ENCODE measurements around the gene SRP68. TPM values are rescaled to one million over a fixed set of nuclear protein-coding genes. Genes with fewer than 3 reads are reported as not detected.

SRP68 gene
- total and polyA plus RNA-seq, 2 donors (not counting 1 experiment from before 2014, with no cell fraction given), result 29.6 to 82.3 TPM

- ChIA-PET POLR2A (no interaction called here), CTCF (interaction anchor here (0.9 to 1.7 kb wide), 2 partner anchors 20 to 126 kb away, joined by 3 read pairs; no protein-coding TSS in a partner anchor)
- H3K36me3 ChIP-seq (replicated peaks in 1 of 2; ENCODE audit: control extremely low read depth in 1 of 2, control insufficient read depth in 1 of 2, extremely low read depth in 1 of 2, insufficient read depth in 2 of 2, low read length in 1 of 2), result peaks cover 0 to 5% of the 10 kb centered on the region in 2 experiments
- WGBS (ENCODE audit: insufficient coverage), result 92% methylated on average over 3 of the region's 7 CpGs
- H3K4me1 Mint-ChIP-seq, result peaks cover 18% of the 10 kb centered on the region
- no peak overlapping the region for H3K4me3 ChIP-seq (ENCODE audit: control extremely low read depth in 1 of 5, extremely low read depth in 1 of 5, insufficient read depth in 1 of 5, low read depth in 2 of 5, low read length in 4 of 5)
- H3K27me3 Mint-ChIP-seq, result no peaks in the 10 kb centered on the region
- no peaks in the 10 kb centered on the region for H3K9me3 ChIP-seq (ENCODE audit: control extremely low read depth in 1 of 3, control insufficient read depth in 2 of 3, insufficient read depth in 1 of 3, low read length in 2 of 3)
- no peaks in the 10 kb centered on the region for H3K27me3 ChIP-seq (replicated peaks in 1 of 4; ENCODE audit: control extremely low read depth in 1 of 4, control insufficient read depth in 3 of 4, insufficient read depth in 4 of 4, low read length in 3 of 4)
- no peak overlapping the region for H3K9ac ChIP-seq (ENCODE audit: low read length)
- H3K4me2 ChIP-seq (replicated peaks; ENCODE audit: low read depth, low read length, poor library complexity, severe bottlenecking), result no peak overlapping the region
- DNase-seq (no peak), ATAC-seq (ENCODE audit: low read depth) (no peak)
- H3K79me2 ChIP-seq (ENCODE audit: control insufficient read depth, insufficient read depth, low read length), result no peaks in the 10 kb centered on the region
- H3K9me3 Mint-ChIP-seq (ENCODE audit: insufficient read depth), result no peaks in the 10 kb centered on the region
- no peak overlapping the region for H2AFZ ChIP-seq (ENCODE audit: insufficient read depth, low read depth, low read length, poor library complexity, severe bottlenecking)
- no peaks in the 10 kb centered on the region for H4K20me1 ChIP-seq (ENCODE audit: control insufficient read depth, insufficient read depth, low read length, poor library complexity, severe bottlenecking)
- H3K27ac Mint-ChIP-seq, result no peak overlapping the region
- intact Hi-C loops (cut with micrococcal nuclease), result no loop called here
- H3K4me3 Mint-ChIP-seq, result no peak overlapping the region
- TF ChIP-seq CTCF (IDR thresholded peaks at IDR 0.05) (no peak), EZH2 (IDR thresholded peaks at IDR 0.05; ENCODE audit: borderline replicate concordance, insufficient read depth, low read depth, low read length, poor library complexity, severe bottlenecking) (no peak)
- peaks cover 9 to 25% of the 10 kb centered on the region in 2 donors for H3K4me1 ChIP-seq (ENCODE audit: control insufficient read depth in 2 of 2, insufficient read depth in 2 of 2, low read length in 2 of 2)
- no peak overlapping the region for H3K27ac ChIP-seq (ENCODE audit: low read length in 2 of 2)
Measured at GRCh38 chr17:75995385-75995925, 76.9 kb downstream of the SRP68 start.

GRCh38 chr17:75994802-75995370 is 77.4 kb downstream of the SRP68 start:
- no peak for ATAC-seq (ENCODE audit: low read depth)
- no peaks in the 10 kb centered on the region for H3K27me3 ChIP-seq (replicated peaks in 1 of 4; ENCODE audit: control extremely low read depth in 1 of 4, control insufficient read depth in 3 of 4, insufficient read depth in 4 of 4, low read length in 3 of 4)
- H3K4me1 Mint-ChIP-seq, result peaks cover 18% of the 10 kb centered on the region
- H3K27ac Mint-ChIP-seq, result no peak overlapping the region
- intact Hi-C loops (cut with micrococcal nuclease), result no loop called here
- CTCF ChIA-PET, result interaction anchor here (1.7 kb wide), 1 partner anchor 126 kb away, joined by 3 read pairs; no protein-coding TSS in a partner anchor
- no peak overlapping the region for H3K4me3 ChIP-seq (ENCODE audit: control extremely low read depth in 1 of 5, extremely low read depth in 1 of 5, insufficient read depth in 1 of 5, low read depth in 2 of 5, low read length in 4 of 5)
- no peak for DNase-seq
- no peak overlapping the region for H3K4me3 Mint-ChIP-seq
- H3K9me3 ChIP-seq (ENCODE audit: control extremely low read depth in 1 of 3, control insufficient read depth in 2 of 3, insufficient read depth in 1 of 3, low read length in 2 of 3), result no peaks in the 10 kb centered on the region
- peaks cover 0 to 5% of the 10 kb centered on the region in 2 experiments for H3K36me3 ChIP-seq (replicated peaks in 1 of 2; ENCODE audit: control extremely low read depth in 1 of 2, control insufficient read depth in 1 of 2, extremely low read depth in 1 of 2, insufficient read depth in 2 of 2, low read length in 1 of 2)
- H4K20me1 ChIP-seq (ENCODE audit: control insufficient read depth, insufficient read depth, low read length, poor library complexity, severe bottlenecking), result no peaks in the 10 kb centered on the region
- POLR2A ChIA-PET, result no interaction called here
- no peak for TF ChIP-seq CTCF (IDR thresholded peaks at IDR 0.05)
- TF ChIP-seq EZH2 (IDR thresholded peaks at IDR 0.05; ENCODE audit: borderline replicate concordance, insufficient read depth, low read depth, low read length, poor library complexity, severe bottlenecking), result no peak
- no peaks in the 10 kb centered on the region for H3K79me2 ChIP-seq (ENCODE audit: control insufficient read depth, insufficient read depth, low read length)
- no peak overlapping the region for H3K27ac ChIP-seq (ENCODE audit: low read length in 2 of 2)
- H3K9ac ChIP-seq (ENCODE audit: low read length), result no peak overlapping the region
- 97% methylated on average over 4 of the region's 5 CpGs for WGBS (ENCODE audit: insufficient coverage)
- no peaks in the 10 kb centered on the region for H3K9me3 Mint-ChIP-seq (ENCODE audit: insufficient read depth)
- H3K4me1 ChIP-seq (ENCODE audit: control insufficient read depth in 2 of 2, insufficient read depth in 2 of 2, low read length in 2 of 2), result peaks cover 9 to 25% of the 10 kb centered on the region in 2 donors
- no peaks in the 10 kb centered on the region for H3K27me3 Mint-ChIP-seq
- H2AFZ ChIP-seq (ENCODE audit: insufficient read depth, low read depth, low read length, poor library complexity, severe bottlenecking), result no peak overlapping the region
- H3K4me2 ChIP-seq (replicated peaks; ENCODE audit: low read depth, low read length, poor library complexity, severe bottlenecking), result no peak overlapping the region
